Activated naive CD4-positive, alpha-beta T cell treated with anti-CD3 and anti-CD28 coated beads, Interleukin-2, amount 50 U/mL, for 16 hours (primary cell): ENCODE results near the gene OPRD1.
"Not testable (repeated sequence)": the region's sequence is repeated elsewhere in the genome, so short reads cannot be mapped to it uniquely, and the experiment has no call there.

ENCODE experiments used
- DNase-seq: peaks from one replicate; pipeline ENCODE4 v3.0.0-alpha.2; 2020

The OPRD1 gene

DNA sequence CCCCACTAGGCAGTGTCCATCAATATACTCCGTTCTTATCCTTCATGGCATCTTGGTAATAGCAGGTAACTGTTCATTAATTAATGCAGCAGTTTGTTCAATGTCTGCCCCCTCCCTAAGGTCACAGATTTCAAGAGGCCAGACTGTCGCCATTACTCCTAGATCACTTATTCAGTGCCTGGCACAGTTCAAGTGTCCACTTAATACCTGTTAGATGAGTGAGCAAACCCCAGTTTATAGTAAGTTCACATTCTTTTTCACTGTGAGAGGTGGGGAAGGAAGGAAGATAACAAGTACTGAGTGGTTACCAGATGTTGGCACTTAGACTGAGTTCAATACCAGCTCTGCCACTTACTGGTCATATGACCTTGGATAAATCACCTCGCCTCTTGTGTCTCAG, 36.4 kb downstream of the OPRD1 start:
- DNase-seq = no peak

DNA sequence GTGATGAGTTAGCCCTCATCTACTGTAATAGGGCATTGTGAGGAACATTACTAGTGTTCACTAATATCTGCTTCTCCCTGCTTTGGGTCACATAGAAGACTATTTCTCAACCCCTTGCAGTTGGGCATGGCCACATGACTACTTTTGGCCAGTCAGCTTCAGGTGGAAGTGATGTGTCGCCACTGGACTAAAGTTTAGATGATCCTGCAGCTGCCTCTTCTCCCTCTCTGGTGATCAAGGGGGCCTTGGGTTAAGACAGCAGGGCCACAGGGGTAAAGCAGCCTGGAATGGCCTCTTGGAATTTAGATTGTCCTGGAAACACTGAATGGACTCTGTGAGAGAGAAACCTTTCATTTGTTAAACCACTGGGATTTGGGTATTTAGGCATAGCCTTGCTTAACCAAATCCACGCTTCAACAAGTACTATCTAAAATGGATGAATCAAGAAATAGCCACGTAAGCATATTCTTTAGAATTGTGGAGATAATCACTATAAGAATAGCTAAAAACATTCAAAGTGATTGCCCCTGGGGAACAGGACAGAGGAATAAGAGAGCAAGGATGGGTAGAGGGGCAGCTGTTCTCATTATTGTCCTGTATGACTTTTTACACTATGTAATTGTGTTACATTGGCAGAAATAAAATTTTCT, 41.2 kb downstream of the OPRD1 start:
- no peak for DNase-seq

DNA sequence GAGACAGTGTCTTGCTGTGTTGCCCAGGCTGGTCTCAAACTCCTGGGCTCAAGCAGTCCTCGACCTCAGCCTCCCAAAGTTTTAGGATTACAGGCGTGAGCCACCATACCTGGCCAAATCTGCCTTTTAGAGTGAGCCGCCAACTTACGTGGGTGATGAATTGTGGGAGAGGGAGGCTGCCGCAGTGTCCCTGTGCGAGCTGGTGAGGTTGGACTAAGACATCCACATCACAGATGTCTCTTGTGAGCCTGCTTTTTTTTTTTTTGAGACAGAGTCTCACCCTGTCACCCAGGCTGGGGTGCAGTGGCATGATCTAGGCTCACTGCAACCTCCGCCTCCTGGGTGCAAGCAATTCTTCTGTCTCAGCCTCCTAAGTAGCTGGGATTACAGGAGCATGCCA, 42.4 kb downstream of the OPRD1 start:
- DNase-seq = not testable (repeated sequence)

DNA sequence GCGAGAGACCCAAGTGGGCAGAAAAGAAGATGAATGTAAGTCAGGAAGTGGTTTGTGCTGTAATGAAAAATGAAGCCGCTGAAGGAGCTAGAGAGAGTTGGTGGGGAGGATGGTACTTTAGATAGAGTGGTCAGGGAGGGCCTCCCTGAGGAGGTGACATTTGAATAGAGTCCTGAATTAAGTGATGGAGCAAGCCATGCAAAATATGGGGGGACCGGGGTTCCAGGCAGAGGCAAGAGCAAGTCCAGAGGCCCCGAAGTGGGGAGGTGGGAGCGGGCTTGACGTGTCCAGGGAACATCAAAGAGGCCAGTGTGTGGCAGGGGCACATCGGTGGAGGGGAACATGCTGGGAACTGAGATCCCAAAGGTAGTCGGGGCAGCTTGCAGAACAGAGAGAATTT, 43.1 kb downstream of the OPRD1 start:
- no peak for DNase-seq

DNA sequence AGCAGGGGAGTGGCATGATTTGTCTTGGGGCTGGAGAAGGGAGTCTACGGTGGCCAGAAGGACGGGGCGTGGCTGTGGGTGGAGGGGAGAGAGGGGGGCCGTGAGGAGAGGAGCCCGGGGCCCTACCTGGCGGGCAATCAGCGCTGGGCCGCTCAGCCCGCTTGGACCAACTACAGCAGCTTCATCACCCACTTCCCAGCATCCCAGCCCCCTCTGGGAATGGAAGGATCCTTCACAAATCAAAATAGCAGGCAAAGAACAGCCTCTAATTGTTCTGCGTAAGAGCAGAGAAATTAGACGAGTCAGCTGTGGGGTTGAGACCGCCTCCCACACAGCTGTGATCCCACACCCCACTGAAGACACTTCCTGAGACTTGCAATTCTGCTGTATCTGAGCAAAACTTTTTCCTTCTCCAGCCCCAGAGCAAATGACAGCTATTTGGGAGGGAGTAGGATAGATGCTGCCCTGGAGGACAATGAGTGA, 43.5 kb downstream of the OPRD1 start:
- DNase-seq = no peak

DNA sequence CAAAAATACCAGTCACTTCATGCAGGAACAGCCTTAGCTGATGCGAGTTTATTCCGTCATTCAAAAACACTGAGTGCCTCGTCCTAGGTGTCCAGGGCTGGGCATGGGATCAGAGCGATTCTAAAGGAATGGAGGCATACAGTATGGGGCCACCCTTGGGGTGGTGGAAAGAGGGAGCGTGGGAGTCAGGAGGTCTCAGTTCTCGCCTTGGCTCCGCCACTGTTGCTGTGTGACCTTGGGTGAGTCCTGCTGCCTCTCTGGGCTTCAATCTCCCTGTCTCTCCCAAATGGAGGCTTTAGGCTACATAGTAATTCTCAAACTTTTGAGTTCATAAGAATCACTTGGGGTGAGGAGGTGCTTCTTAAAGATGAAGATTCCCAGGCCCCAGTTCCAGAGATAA, 44.0 kb downstream of the OPRD1 start:
- no peak for DNase-seq

DNA sequence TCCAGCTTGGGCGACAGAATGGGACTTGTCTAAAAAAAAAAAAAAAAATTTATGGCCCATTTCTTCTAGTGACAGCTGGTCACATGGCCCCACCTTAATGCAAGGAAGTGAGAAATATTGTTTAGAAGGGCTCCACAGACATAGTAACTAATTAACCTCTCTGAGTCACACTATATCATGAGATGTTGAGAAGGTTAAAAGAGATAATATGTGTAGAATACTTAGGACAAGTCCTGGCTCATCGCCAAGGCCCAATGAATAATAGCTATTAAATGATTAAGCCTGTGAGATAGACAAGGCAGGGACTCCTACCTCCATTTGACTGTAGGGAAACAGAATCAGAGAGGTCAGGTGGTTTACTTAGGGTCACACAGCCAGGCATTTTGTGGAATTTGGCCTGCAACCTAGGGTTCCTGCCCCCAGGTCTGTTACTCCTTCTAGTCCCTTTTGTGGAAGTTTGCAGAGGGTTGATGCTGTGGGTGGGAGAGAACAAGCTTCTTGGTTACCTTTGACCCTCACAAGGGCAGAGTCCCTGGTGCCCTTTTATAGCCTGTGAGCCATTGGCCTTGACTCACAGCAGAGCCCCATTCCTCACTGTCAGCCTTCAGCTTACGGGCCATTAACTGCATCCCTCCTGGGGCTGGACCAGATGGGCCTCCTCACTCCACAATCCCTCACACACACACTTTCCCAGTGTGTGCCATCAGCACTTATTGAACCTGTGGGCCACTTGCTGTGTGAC, 48.5 kb downstream of the OPRD1 start:
- DNase-seq = no peak

DNA sequence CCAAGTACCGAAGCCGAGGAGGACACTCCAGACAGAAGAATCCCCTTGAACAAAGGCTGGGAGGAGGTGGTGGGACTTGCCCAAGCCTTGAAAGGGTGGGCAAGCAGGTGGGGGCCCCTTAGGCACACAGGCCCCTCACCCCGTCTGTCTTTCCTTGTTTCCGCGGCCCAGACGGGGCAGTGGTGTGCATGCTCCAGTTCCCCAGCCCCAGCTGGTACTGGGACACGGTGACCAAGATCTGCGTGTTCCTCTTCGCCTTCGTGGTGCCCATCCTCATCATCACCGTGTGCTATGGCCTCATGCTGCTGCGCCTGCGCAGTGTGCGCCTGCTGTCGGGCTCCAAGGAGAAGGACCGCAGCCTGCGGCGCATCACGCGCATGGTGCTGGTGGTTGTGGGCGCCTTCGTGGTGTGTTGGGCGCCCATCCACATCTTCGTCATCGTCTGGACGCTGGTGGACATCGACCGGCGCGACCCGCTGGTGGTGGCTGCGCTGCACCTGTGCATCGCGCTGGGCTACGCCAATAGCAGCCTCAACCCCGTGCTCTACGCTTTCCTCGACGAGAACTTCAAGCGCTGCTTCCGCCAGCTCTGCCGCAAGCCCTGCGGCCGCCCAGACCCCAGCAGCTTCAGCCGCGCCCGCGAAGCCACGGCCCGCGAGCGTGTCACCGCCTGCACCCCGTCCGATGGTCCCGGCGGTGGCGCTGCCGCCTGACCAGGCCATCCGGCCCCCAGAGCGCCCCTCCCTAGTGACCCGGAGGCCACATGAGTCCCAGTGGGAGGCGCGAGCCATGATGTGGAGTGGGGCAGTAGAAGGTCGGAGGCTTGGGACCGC, 50.8 kb downstream of the OPRD1 start:
- no peak for DNase-seq

DNA sequence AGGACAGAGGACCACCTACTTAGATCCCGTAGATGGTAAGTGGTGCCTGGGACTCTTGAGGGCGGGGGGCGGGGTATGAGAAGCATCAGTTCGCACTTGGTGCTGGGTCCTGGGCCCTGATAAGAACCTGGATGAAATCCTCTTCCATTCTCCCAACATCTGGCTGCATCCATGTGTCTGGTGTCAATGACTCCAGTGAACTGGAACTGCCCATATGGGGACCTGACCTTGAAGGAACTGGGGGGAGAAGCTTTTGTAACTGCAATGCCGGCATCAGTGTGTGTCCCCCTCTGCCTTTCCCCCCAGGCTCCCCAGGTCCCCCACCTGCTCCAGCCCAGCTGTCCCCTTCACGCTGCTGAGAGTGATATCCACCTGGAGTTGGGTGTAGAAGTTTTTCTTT, 52.7 kb downstream of the OPRD1 start:
- DNase-seq = no peak

DNA sequence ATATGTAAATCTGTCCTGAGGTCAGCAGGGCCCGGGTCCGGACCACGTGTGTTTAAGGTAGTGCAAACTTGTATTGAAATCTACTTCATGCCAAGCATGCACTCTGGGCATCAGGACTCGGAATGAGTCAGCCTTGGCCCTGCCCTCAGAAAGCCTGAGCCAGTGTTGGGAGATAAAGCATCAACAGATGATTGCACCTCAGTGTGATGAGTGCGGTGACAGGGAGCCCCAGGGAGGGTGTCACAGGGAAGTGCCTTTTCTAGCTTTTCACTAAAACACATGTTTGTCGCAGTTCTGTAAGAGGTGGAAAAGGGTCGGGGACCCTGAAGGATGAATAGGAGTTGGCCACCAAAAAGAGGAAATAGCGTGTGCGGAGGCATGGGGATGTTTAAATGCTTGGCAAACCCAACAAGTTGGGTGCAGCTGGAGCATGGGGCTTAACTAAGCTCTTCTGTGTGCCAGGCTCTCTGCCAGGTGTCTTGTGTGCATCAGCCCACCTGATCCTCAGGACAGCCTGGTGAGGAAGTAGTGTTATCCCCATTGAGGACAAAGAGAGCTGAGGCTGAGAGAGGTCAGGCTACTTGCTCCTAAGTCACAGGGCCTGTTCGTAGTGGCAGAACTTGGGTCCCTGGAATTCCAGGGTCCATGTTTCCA, 54.2 kb downstream of the OPRD1 start:
- DNase-seq = no peak

DNA sequence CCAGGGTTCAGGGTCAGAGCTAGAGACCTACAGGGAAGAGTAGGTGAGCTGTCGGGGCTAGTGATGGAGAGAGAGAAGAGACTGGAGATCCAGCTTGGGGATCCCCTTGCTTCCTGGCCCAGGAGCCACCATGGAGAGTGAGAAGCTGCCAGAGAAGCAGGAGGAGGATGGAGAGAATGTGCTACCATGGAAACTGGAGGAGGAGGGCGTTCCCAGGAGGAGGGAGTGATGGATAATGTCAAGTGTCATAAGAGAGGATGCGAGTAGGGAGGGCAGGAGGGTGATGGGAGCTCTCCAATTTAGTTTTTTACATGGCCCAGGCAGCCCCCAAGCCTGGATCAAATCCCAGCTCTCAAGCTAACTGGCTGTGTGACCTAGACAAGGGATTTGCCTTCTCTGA, 55.9 kb downstream of the OPRD1 start:
- DNase-seq = no peak

DNA sequence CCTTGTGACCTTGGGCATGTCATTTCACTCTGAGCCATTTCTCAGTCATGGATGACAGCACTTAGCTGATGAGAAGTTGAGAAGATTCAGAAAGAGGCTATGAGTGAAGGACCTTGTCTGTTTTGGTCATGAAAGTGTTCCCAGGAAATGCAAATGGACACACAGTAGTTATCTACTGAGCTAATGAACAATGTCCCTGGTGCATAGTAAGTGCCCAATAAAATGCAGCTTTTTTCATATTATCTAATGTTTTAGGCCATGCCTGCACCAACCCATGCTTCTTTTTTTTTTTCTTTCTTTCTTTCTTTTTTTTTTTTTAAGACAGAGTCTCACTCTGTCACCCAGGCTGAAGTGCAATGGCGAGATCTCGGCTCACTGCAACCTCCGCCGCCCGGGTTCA, 58.0 kb downstream of the OPRD1 start:
- no peak for DNase-seq

DNA sequence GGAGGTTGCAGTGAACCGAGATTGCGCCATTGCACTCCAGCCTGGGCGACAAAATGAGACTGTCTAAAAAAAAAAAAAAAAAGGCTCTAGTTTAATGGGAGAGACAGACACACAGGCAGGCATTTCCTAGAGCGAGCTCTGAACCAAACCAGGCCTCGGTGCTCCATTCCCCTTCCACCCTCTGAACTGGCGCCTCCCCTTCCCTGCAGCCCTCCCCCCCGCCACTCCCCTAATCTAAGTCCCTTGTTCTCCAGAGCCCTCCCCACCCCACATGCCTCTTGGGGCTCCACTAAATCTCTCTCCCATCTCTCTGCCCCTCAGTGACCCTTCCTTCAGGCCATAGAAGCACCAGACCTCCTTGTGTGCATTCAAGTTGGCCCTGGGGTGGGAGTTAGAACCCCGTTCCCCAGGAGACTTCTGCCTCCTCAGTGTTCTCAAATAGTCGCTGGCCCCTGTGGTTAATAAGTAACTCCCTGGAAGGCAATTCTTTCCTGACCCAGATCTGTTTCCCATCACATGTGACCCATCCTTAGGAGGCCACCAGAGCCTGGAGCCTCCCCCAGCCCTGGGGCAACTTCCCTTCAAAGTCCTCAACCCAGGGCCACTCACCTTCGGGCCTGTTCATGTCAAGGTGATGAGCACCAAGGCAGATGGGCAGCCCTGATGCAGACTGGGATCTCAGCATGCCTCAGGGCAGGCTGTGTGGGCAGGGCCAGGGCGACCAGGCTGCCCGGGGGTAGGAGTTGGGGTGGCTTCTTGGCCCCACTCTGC, 59.8 kb downstream of the OPRD1 start:
- DNase-seq = no peak

DNA sequence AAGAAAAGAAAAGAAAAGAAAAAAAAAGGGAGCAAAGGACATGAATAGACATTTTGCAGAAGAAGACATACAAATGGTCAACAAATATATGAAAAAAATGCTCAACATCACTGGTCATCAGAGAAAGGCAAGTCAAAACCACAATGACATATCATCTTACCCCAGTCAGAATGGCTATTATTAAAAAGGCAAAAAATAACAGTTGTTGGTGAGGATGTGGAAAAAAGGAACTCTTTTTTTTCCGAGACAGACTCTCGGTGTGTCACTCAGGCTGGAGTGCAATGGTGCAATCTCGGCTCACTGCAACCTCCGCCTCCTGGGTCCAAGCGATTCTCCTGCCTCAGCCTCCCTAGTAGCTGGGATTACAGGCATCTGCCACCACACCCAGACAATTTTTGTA, 63.2 kb downstream of the OPRD1 start:
- DNase-seq = not testable (repeated sequence)

DNA sequence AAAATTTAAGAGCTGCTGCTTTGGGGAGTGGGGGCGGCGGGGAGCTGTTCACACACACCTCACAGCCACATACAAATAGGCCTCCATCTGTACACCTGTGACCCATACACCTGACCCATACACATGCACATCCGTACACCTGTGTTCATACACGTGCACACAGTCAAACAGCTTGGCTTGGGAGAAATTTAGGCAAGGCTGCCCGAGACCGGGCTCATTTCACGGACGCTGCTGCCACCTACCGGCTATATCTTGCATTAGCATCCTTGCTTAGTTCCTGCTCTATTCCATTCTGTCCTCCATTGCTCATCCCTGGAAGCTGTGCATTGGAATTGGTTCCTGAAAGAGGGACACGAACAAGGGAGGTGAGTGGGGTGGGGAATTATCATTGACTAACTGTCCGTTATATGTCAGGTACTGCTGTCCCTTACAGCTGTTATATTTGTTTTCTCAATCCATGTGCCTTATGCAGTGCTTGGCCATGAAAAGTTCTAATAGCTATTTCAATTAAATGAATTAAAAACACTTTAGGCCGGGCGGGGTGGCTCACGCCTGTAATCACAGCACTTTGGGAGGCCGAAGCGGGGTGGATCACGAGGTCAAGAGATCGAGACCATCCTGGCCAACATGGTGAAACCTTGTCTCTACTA, 65.3 kb downstream of the OPRD1 start:
- DNase-seq = peak; percentile 73

DNA sequence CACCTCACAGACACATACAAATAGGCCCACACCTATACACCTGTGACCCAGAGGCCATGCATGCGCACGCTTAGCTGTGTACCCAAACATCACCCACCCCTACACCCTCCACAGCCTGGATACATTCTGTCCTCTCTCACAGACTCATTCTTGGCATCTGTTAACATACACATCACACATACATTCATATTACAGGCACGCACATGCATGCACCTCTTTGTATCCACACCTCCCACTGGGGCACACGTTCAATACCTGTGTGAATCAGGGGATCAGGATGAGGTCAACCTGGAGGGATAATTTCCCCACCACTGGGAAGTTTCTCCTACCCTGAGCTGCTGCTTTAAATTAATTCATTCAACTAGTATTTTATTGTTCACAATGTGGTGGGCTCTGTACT, 66.8 kb downstream of the OPRD1 start:
- no peak for DNase-seq

DNA sequence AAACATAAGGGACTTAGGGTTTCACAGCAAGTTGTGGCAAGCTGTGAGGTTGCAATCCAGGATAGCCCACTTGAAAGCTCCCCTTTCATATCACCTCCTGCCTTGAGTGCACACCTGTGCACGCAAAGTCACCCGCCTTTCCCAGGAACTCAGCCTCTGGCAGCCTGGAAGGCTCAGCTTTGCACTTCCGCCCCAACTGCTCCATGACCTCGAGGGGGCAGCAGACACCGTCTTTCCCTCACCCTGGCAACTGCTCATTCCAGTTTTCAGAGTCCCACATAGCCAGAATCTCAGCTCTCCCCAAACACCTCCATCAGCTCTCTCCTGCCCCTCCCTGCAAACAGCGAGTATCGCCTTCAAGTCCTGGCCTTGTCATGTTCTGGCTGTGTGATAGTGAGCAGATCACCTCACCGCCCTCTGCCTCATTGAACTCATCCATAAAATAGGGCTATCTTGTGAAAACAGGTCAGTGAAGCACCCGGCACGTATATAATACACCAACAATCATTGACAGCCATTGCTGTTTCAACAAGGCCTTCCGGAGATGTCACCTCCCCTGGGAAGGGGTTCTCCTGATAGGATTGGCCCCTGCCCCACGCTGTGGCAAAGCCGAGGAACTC, 70.1 kb downstream of the OPRD1 start:
- peak; percentile 79 for DNase-seq

DNA sequence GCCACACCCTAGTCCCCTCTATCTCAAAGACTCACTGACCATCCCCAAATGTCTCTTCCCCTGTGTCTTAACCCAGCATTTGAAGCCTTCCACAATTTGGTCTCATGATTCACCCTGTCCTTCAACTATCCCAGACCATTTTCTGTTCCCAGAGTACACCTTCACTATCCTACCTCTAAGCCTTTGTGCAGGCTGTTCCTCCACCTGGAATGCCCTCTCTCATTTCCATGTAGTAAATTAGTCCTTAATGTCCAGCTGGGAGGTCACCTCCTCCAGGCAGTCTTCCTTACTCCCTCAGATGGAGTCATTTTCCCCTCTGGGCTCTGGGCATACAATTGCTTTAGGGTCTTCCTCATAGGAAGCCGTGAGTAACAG, 71.3 kb downstream of the OPRD1 start:
- no peak for DNase-seq

DNA sequence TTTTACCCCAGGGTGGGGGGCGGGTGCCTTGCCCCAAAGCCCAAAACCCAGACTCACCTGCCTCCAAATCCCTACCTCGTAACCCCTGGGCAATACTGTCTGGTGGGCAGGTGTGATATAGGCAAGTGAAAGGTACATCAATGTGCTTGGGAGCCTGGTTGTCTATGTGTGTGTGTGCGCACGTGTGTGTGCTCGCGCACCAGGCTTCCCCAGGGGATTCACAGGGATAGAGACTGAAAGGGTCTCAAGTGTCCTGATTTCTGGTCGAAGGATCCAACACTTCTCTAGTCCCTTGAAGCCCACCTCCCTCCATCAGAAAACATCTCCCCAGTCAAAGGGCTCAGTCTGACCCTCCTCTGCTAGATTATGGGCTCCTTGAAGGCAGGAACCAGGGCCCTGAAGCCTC, 73.5 kb downstream of the OPRD1 start:
- DNase-seq = no peak

DNA sequence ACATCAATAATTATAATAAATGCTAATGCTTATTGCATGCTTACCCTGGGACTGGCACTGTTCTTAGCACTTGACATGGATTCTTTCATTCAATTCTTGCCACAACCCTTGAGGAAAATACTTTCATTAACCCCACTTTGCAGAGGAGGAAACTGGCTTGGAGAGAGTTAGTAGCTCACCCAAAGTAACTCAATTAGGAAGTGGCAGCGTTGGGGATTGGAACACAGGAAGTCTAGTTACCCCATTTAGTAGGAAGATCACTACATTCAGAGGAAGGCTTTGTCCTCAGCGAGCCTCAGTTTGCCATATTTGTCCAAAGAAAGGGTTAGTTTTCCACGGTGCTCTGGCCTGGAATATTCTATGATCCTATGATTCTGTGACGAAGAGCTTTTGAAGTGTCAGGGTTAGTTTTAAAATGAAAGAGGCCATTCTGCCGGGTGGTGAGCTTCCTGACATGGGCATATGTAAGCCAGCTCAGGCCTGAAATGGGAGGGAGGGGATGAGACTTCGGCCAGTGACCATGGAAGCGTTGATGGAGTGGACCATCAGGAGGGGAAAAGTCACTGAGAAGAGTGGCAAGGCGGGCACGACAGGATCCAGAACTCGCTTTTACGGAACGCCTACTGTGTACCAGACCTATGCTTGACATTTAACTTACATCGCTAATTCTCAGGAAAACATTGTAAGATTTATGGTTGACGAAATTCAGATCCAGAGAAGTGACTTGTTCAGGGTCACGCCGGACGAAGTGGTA, 74.2 kb downstream of the OPRD1 start:
- no peak for DNase-seq
